SK-N-SH treated with all-trans-retinoic acid at 6 μM for 48 hours (cell line): Measurements from ENCODE around the gene CBARP.

Source experiments
- ARNTL ChIP-seq: fragments of 450-650 bp; formaldehyde crosslinking; IDR thresholded peaks from 2 replicates; pipeline ENCODE4 v1.5.0; 2020; ENCODE audit warnings: low read depth, mild to moderate bottlenecking, moderate library complexity, borderline replicate concordance
- CSDC2 ChIP-seq: fragments of 250-450 bp; sonication (Bioruptor Pico); IDR thresholded peaks from 2 replicates; pipeline ENCODE4 v1.5.0; 2020; ENCODE audit warnings: mild to moderate bottlenecking, moderate library complexity
- GLIS3 ChIP-seq: fragments of 250-450 bp; sonication (Bioruptor Pico); IDR thresholded peaks from 2 replicates; pipeline ENCODE4 v1.5.0; 2020; ENCODE audit warnings: mild to moderate bottlenecking, moderate library complexity
- ISL1 ChIP-seq: fragments of 250-450 bp; sonication (Bioruptor Pico); IDR thresholded peaks from 2 replicates; pipeline ENCODE4 v2.1.2; 2022; ENCODE audit warnings: mild to moderate bottlenecking, moderate library complexity
- PPARA ChIP-seq: fragments of 250-450 bp; sonication (Bioruptor Pico); IDR thresholded peaks from 2 replicates; pipeline ENCODE4 v1.5.0; 2020; ENCODE audit warnings: mild to moderate bottlenecking, borderline replicate concordance
- TCF4 ChIP-seq: fragments of 250-450 bp; sonication (Bioruptor Pico); IDR thresholded peaks from 2 replicates; pipeline ENCODE4 v1.8.0; 2021; ENCODE audit warnings: mild to moderate bottlenecking, moderate library complexity, borderline replicate concordance
- ZC3H10 ChIP-seq: fragments of 250-450 bp; sonication (Bioruptor Pico); IDR thresholded peaks from 2 replicates; pipeline ENCODE4 v1.5.1; 2021; ENCODE audit warnings: mild to moderate bottlenecking, moderate library complexity
- ZFP3 ChIP-seq: fragments of 250-450 bp; sonication (Bioruptor Pico); IDR thresholded peaks from 2 replicates; pipeline ENCODE4 v1.5.0; 2020; ENCODE audit warnings: mild to moderate bottlenecking, moderate library complexity
- ZFP30 ChIP-seq: fragments of 450-650 bp; formaldehyde crosslinking; IDR thresholded peaks from 2 replicates; pipeline ENCODE4 v1.5.0; 2022; ENCODE audit warnings: mild to moderate bottlenecking, moderate library complexity
- ZNF70 ChIP-seq: fragments of 450-650 bp; formaldehyde crosslinking; IDR thresholded peaks from 2 replicates; pipeline ENCODE4 v1.5.0; 2020; ENCODE audit warnings: mild to moderate bottlenecking, moderate library complexity
- TF ChIP-seq, protein P1 (sequence below): fragments of 250-450 bp; sonication (Bioruptor Pico); IDR thresholded peaks from 2 replicates; pipeline ENCODE4 v1.5.1; 2020; ENCODE audit warnings: low read depth, mild to moderate bottlenecking, moderate library complexity
- TF ChIP-seq, protein P2 (sequence below): fragments of 250-450 bp; sonication (Bioruptor Pico); IDR thresholded peaks from 2 replicates; pipeline ENCODE4 v1.8.0; 2020; ENCODE audit warnings: mild to moderate bottlenecking, moderate library complexity, borderline replicate concordance

DNA sequence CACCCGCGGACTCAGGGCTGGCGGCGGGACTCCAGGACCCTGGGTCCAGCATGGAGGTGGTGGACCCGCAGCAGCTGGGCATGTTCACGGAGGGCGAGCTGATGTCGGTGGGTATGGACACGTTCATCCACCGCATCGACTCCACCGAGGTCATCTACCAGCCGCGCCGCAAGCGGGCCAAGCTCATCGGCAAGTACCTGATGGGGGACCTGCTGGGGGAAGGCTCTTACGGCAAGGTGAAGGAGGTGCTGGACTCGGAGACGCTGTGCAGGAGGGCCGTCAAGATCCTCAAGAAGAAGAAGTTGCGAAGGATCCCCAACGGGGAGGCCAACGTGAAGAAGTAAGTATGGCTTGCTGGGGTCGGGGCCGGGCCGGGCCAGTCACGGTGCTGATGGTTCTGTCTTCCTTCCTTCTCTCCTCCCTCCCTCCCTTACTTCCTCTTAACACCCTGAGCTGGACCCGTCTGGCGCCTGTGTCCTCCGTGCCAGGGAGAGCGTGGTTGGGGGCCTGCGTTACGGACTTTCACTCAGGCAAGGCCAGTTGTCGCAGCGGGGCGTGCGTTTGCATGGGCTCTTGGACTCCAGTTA, 30.8 kb downstream of the CBARP start:
- TF ChIP-seq GLIS3 (CRISPR knock-in tag) (no peak), ZC3H10 (CRISPR knock-in tag) (no peak), CSDC2 (CRISPR knock-in tag) (no peak), ARNTL (CRISPR knock-in tag) (no peak), ISL1 (CRISPR knock-in tag) (no peak), ZFP3 (CRISPR knock-in tag) (no peak), TCF4 (CRISPR knock-in tag) (no peak), ZFP30 (CRISPR knock-in tag) (no peak), PPARA (no peak), ZNF70 (CRISPR knock-in tag) (no peak)
- TF ChIP-seq, protein P1, sequence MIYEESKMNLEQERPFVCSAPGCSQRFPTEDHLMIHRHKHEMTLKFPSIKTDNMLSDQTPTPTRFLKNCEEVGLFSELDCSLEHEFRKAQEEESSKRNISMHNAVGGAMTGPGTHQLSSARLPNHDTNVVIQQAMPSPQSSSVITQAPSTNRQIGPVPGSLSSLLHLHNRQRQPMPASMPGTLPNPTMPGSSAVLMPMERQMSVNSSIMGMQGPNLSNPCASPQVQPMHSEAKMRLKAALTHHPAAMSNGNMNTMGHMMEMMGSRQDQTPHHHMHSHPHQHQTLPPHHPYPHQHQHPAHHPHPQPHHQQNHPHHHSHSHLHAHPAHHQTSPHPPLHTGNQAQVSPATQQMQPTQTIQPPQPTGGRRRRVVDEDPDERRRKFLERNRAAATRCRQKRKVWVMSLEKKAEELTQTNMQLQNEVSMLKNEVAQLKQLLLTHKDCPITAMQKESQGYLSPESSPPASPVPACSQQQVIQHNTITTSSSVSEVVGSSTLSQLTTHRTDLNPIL (CRISPR knock-in tag) = no peak
- TF ChIP-seq, protein P2, sequence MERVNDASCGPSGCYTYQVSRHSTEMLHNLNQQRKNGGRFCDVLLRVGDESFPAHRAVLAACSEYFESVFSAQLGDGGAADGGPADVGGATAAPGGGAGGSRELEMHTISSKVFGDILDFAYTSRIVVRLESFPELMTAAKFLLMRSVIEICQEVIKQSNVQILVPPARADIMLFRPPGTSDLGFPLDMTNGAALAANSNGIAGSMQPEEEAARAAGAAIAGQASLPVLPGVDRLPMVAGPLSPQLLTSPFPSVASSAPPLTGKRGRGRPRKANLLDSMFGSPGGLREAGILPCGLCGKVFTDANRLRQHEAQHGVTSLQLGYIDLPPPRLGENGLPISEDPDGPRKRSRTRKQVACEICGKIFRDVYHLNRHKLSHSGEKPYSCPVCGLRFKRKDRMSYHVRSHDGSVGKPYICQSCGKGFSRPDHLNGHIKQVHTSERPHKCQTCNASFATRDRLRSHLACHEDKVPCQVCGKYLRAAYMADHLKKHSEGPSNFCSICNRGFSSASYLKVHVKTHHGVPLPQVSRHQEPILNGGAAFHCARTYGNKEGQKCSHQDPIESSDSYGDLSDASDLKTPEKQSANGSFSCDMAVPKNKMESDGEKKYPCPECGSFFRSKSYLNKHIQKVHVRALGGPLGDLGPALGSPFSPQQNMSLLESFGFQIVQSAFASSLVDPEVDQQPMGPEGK = no peak
